Stromal cell of bone marrow (primary cell): ENCODE results near the gene MID1IP1.

Experiments
- DNase-seq: peaks from one replicate; pipeline ENCODE4 v3.0.0-alpha.2; 2012; ENCODE audit warnings: low read depth

MID1IP1 gene, protein sequence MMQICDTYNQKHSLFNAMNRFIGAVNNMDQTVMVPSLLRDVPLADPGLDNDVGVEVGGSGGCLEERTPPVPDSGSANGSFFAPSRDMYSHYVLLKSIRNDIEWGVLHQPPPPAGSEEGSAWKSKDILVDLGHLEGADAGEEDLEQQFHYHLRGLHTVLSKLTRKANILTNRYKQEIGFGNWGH

DNA sequence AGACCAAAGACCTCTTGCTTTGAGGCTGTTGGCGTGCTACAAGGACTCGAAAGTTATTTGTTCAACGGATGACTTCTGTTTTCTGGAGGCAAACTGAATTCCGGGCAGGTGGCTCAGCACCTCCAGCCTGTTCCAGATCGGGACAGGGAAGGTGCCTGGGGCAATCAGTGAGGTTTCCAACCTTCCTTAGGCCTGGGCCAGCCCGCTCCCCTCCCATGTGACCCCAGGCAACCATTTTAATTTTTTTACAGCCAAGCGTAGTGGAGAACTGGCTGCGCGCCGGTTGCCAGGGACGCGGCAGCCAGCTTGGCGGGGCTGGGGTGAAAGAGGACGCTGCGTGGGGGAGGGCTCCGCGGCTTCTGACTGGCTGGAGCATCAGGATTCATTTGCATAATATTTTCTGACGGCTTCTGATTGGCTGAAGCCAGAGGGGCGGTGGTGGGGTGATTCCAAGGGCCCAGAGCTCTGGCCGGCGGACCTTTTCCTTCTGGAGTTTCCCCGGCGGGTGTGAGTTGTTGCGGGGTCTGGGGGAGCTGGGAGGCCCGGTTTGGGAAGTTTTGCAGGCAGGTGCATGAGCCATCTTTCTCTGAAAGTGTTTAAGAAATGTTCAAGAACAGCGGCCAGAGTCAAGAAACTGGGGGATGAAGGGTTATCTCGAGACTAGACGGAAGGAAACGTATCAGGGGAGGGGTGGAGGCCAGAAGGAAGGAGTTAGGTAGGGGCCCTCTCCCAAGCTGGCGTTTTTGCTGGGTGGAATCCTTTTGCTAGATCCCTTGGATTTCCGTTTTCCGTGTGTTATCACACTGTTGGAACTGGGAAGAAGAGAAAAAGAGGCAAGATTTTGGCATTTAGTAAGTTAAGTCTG, at the start of gene MID1IP1:
Gene MID1IP1, plus strand, starts transcription at position 479 of the 865 bp plus-strand sequence. CDS start 3,488 bp downstream, outside the sequence.
- DNase-seq: peak; percentile 85

- peak; percentile 37 for DNase-seq
These were observed 47.0 kb upstream of the MID1IP1 start for GRCh38 chrX:38754102-38754790.

DNA sequence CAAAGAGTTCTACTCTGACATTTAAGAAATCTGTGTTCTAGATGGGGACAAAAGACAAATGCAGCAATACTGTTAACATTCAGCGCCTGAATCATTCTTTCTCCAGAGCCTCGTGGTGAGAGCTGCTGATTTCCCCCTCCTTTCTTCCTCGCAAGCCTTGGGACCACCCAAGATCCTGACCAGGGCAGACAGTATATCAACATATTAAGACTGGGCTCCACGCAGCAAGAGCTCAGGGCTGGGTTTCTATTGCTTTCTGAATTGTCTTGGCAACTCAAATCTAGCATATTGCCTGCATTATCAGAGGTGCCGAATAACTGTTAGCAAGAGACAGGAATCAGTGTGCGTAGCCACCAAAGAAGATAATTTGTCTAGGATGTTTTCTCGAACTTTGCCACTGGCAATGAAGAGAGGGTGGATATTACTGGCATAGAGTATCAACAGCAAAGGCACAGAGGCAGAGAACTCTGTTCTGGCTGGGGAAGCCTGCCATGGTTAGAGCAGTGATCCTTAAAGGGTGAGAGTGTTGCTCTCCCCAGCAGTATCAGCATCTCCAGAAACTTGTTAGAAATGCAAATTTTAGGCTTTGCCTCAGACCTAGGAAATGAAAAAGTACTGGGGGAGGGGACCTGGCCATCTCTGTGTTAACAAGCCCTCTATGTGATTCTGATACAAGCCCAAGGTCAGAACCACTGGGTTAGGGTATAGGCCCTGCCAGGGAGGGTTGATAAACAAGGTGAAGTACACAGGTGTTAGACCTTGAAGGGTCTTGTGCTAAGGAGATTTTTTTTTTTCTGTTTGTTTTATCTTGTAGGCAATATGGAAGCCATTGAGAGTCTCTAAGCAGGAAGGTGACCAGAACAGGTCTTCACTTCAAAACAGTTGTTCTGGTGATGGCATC, 46.2 kb upstream of the MID1IP1 start:
- no peak for DNase-seq

DNA sequence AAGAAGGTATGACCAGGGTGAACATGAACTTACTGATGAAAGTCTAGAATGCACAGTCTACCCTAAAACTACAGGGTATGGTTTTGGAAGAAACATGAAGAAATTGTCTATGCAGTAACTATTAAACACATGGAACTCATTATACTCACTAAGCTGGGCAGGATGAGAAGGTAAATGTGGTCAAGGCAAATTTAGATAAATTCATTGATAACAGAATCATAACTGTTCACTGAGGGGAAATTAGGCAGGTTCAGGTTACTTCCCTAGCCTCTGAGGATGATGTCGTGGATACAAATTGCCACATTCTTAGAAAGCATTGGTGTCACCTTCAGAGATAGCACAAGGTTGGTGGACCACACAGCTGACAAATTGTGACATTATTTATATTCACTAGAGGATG, 40.4 kb upstream of the MID1IP1 start:
- DNase-seq: no peak

DNA sequence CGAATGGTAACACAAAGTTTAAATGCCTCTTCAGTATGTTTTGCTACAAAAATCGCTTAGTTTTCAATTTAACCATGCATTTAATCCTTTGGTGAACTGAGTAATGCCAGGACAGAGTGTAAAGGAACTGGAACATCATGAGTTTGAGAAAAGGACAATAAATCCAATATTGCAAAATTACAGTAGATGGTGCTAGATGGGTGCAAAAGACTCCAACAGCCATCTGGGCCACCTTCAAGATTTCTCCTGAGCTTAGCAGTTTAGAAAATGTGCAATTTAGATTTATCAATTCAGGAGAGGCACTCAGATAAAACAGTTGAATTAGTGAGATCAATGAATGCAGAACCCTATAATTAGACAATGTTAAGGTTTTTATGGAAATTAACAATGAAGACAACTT, 33.2 kb upstream of the MID1IP1 start:
- DNase-seq: peak; percentile 23

GRCh38 chrX:38770152-38770551, 31.1 kb upstream of the MID1IP1 start:
- no peak for DNase-seq

GRCh38 chrX:38774249-38774648, 27.0 kb upstream of the MID1IP1 start:
- peak; percentile 3 for DNase-seq

DNA sequence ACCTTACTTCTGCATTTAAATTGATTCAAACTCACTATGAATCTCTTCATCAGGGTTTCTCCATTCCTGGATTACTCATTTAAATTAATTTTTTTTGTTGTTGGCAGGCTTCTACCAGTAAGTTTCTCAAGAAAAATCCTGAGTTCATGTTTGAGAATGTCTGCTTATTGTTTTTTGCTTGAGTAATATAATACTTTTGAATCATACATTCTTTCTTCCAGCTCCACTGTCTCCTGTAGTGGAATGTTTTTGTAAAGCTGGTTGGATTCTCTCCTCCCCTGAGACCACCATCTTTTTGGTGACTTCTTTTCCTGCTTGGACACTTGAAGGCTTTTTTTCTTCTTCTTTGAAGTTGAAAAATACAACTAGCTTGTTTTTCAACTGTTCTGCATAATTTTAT, 4.3 kb upstream of the MID1IP1 start:
- DNase-seq: no peak

DNA sequence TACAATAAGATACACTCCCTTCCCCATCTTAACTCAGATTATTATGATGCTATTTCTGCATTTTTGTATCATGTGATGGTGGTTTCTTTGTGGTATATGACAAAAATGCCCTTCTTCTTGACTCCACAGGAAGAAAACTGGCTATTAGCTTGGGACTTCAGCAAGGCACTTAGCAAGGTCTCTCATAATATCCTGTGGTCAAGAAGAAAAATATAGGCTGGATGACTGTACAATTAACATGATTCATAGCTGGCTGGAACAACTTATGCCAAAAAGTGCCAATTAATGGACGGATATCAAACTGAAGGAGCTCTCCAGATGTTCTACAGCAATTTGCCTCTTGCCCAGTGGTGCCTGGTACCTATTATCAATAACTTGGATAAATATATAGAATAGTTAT, 2.3 kb upstream of the MID1IP1 start:
- DNase-seq: peak; percentile 64

DNA sequence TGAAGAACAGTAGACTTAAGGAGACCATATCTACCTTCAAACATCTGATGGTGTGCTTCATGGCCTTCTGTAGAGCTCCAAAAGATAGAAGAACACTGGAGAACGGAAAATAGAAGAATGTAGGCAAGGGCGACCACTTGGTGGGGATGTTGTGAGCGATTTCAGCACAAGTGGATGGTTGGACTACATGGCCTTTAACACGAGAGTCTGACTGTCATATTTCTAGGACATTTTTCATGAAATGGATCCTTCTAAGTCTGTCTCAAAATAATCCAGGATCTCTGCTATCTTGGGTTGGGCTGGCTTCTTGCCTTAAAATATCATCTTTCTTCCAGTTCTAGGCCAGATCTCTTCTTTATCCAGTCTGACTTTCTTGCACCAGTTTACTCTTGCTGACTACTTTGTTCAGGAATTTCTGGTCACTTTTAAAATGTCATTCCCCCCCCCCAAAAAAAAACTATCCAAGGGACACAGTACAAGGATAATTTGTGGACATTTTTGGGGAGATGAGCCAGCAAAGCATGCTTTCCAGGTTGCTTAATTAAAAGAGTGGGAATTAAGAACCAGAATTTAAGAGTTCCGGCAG, 1.2 kb upstream of the MID1IP1 start:
- no peak for DNase-seq

DNA sequence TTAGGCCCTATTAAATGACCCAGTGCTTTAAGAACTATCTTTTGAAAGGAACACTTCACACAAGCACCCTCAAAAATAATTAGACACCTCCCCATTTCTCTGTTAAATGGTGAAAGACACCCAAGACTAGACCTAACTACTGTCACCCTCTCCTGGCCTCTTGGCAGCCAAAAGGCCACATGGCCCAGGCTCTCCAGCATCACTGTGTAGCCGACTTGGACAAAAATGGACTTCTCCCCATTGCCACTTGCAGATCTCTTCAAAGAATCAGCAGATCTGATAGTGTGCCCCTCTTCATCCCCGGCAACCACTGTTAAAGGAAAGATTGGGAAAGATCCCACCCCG, 2.0 kb downstream of the MID1IP1 start:
- DNase-seq: no peak

GRCh38 chrX:38803588-38804431, 2.6 kb downstream of the MID1IP1 start:
- peak; percentile 68 for DNase-seq

DNA sequence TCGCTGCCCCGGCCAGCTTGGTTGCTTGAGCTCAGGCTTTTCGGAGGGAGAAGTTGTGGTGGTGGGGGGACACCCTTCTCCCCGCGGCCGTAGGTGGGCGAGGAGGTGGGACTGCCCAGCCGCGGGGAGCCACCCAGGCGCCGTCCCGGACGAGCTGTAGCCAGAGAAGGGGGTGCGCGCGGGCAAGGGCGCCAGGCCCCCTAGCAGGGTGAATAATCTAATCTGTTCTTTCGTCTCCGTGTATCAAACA, 3.1 kb downstream of the MID1IP1 start:
- no peak for DNase-seq

GRCh38 chrX:38804682-38805431, 3.6 kb downstream of the MID1IP1 start:
- DNase-seq: no peak

DNA sequence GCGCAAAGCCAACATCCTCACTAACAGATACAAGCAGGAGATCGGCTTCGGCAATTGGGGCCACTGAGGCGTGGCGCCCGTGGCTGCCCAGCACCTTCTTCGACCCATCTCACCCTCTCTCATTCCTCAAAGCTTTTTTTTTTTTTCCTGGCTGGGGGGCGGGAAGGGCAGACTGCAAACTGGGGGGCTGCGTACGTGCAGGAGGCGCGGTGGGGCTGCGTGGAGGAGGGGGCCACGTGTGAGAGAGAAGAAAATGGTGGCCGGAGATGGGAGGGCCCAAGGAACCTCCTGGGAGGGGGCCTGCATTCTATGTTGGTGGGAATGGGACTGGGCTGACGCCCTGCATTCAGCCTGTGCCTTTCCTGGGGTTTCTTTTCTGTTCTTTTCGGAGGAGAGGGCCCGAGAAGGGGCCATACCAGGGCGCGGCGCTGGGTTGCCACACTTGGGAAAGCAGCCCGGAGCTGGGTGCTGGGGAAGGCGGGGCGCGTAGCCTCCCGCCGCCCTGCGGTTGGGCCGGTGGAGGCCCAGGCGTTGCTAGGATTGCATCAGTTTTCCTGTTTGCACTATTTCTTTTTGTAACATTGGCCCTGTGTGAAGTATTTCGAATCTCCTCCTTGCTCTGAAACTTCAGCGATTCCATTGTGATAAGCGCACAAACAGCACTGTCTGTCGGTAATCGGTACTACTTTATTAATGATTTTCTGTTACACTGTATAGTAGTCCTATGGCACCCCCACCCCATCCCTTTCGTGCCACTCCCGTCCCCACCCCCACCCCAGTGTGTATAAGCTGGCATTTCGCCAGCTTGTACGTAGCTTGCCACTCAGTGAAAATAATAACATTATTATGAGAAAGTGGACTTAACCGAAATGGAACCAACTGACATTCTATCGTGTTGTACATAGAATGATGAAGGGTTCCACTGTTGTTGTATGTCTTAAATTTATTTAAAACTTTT, 4.5 kb downstream of the MID1IP1 start:
- DNase-seq: peak; percentile 59

DNA sequence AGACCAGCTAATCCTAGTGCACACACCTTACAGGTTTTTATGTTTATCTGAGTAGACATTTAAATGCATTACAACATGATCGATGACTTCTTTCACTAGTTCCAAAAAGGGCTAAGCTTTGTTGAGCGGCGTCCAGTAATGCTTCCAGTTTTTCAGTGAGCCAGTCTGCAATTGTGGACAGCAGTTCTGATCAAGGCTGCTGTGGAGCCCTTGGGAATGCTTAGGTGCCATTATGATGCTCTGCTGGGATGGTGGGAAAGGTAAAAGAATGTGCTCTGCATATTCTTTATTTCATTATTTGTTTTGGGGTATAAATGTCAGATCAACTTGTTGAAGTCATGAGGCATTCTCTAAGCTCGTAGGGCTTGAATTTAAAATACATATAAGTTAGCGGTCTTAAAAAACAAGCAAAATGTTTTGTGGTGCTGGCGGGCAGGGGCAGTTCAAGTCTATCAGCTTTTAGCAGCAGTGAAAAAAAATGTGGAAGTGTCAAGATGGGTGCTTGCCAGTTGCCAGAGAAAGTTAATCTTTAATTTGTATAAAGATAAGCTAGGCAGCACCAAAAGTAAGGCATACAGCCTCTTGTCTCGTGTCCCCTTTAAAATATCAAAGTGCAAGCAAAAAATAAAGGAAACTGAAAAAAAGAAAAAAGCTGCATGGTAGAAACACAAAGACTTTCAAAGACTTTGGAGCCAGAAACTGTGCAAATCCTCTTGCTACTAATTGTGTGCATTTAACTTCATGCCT, 5.8 kb downstream of the MID1IP1 start:
- DNase-seq: no peak

- DNase-seq: no peak
These were observed 6.6 kb downstream of the MID1IP1 start for GRCh38 chrX:38807873-38808272.

DNA sequence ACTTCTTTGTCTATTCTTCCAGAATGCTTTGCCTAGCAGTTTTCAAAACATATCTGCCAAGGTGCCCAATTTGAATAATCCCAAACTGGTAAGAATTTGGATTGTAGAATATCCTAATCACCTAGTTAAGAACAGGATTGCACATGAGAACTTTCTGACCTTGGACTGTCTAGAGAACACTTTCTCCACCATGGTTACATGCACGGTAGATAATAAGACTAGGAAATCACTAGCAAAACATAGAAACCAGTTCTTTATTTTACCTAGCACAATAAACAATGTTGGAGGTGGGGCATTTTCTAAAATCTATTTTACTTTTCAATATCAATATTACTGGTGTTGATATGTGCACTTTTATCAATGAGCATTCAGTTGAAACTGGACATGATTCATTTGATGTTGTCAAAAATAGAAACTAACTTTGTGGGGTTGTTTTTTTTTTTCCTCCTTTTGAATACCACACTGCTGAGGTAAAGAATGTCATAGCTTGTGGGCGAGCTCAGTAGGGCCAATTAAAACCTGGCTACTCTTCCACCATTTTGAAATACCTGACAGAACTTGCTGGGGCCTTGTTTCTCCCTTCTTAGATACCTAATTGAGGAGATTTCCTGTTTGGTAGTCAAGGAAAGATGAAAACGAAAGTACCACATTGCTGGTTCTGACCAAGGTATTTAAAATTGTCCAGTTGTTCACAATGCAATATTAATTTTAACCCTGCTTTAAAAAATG, 10.4 kb downstream of the MID1IP1 start:
- DNase-seq: no peak
